Mucosa of descending colon (tissue), 3 donors: ENCODE results near the gene AANAT. TPM values are rescaled to one million over a fixed set of nuclear protein-coding genes. Genes with fewer than 3 reads are reported as not detected.

Experiments used
- ATAC-seq: fragments of 200-7000 bp; cut with Tn5 transposase; one replicate; pipeline ENCODE4 v1.9.1; 2020; ENCODE audit warnings: mild to moderate bottlenecking, moderate library complexity
- DNase-seq, 3 donors: peaks; one replicate each; pipeline ENCODE4 v3.0.0-alpha.2; 2020
- H3K36me3 ChIP-seq: fragments of 200-600 bp; one replicate; pipeline ENCODE4 v1.8.0; 2021; ENCODE audit warnings: low read depth, mild to moderate bottlenecking
- H3K4me1 ChIP-seq: fragments of 200-600 bp; one replicate; pipeline ENCODE4 v1.8.0; 2021; ENCODE audit warnings: low read depth, mild to moderate bottlenecking
- H3K4me3 ChIP-seq: fragments of 200-600 bp; one replicate; pipeline ENCODE4 v1.8.0; 2021; ENCODE audit warnings: mild to moderate bottlenecking
- H3K9me3 ChIP-seq: fragments of 200-600 bp; one replicate; pipeline ENCODE4 v1.8.0; 2021; ENCODE audit warnings: mild to moderate bottlenecking
- CTCF ChIP-seq: fragments of 200-600 bp; IDR thresholded peaks from one replicate; pipeline ENCODE4 v1.8.0; 2022; ENCODE audit warnings: antibody characterized with exemption, mild to moderate bottlenecking
- intact Hi-C, 2 donors: fragments of 100-400 bp; cut with DNase I in 1 of 2; cut with micrococcal nuclease in 1 of 2; formaldehyde crosslinking; loops; one replicate each; pipeline versions ENCODE4 v1.11.0 to v1.11.1; 2022; cut with DNase I, micrococcal nuclease
- total RNA-seq, 3 donors: library from RNA; stranded (reverse); fragmentation: NEBNext Ultra II Directional in 2 of 3; extraction: Animal tissue kit (Norgen Biotek cat#: 25700) in 2 of 3; gene quantifications; one replicate each; pipeline versions ENCODE4 v1.2.1 to v1.2.4, GENCODE V29; 2021 to 2023
- donor health status: DM: no; HTN: no; CAD: no; lungs with moderate emphysema.
- donor health status: DM: no; HTN: no; CAD: no.
- donor health status: DM: no; HTN: yes; CAD: no.

AANAT gene
- total RNA-seq, 3 donors from 2014 or later, result not detected

GRCh38 chr17:76474894-76475293 lies 7.5 kb downstream of the AANAT start:
- Histone ChIP-seq H3K36me3 (no peaks in the 10 kb centered on the region), H3K4me1 (no peaks in the 10 kb centered on the region), H3K9me3 (no peaks in the 10 kb centered on the region), H3K4me3 (no peak overlapping the region)
- TF ChIP-seq CTCF, result no peak
- ATAC-seq, result no peak
- intact Hi-C loops, result no loop called here
- no peak for DNase-seq

GRCh38 chr17:76475302-76475701 lies 7.9 kb downstream of the AANAT start:
- no peak overlapping the region for H3K4me3 ChIP-seq
- no peaks in the 10 kb centered on the region for H3K9me3 ChIP-seq
- H3K4me1 ChIP-seq, result no peaks in the 10 kb centered on the region
- no peaks in the 10 kb centered on the region for H3K36me3 ChIP-seq
- ATAC-seq, result no peak
- TF ChIP-seq CTCF, result no peak
- no peak for DNase-seq
- intact Hi-C loops, result no loop called here

GRCh38 chr17:76476736-76477135 lies 9.3 kb downstream of the AANAT start:
- H3K9me3 ChIP-seq, result no peaks in the 10 kb centered on the region
- DNase-seq (no peak), ATAC-seq (no peak)
- H3K4me3 ChIP-seq, result no peak overlapping the region
- intact Hi-C loops, result no loop called here
- no peaks in the 10 kb centered on the region for H3K4me1 ChIP-seq
- no peaks in the 10 kb centered on the region for H3K36me3 ChIP-seq
- TF ChIP-seq CTCF, result no peak

- ATAC-seq, result no peak
- no peak overlapping the region for H3K4me3 ChIP-seq
- no peak for TF ChIP-seq CTCF
- intact Hi-C loops, result no loop called here
- DNase-seq, result no peak
- no peaks in the 10 kb centered on the region for H3K9me3 ChIP-seq
- H3K36me3 ChIP-seq, result no peaks in the 10 kb centered on the region
- H3K4me1 ChIP-seq, result no peaks in the 10 kb centered on the region
Measured at GRCh38 chr17:76477576-76477975, 10.2 kb downstream of the AANAT start.

GRCh38 chr17:76478097-76478496 lies 10.7 kb downstream of the AANAT start:
- DNase-seq (no peak), ATAC-seq (no peak)
- TF ChIP-seq CTCF, result no peak
- H3K36me3 ChIP-seq, result no peaks in the 10 kb centered on the region
- H3K4me1 ChIP-seq, result no peaks in the 10 kb centered on the region
- H3K9me3 ChIP-seq, result no peaks in the 10 kb centered on the region
- intact Hi-C loops, result no loop called here
- H3K4me3 ChIP-seq, result no peak overlapping the region
